ENCODE data around the gene TRAPPC8.

Gene TRAPPC8

DNA sequence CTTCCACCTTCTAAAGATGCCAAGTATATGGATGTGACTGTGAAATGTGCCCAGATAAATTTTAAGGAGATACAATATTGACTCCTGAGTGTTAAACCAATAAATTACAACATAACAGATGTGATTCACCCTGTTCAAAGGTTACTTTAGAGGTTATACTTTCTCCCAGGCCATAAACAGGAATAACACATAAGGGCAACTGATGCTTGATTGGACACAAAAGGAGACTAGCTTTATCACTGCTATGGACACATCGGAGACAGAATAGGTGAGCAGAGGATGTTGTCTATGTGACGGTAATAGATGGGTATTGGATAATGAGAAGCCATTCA is 150.4 kb downstream of the TRAPPC8 start:
- H3K4me1 ChIP-seq, result no peaks in the 10 kb centered on the region
- no peaks in the 10 kb centered on the region for H3K9me3 ChIP-seq (ENCODE audit: control insufficient read depth, low read length)
- no peak overlapping the region for H3K4me2 ChIP-seq (ENCODE audit: low read length)
- no peaks in the 10 kb centered on the region for H3K27me3 ChIP-seq (ENCODE audit: control insufficient read depth, insufficient read depth, low read length)
- TF ChIP-seq, protein P1, sequence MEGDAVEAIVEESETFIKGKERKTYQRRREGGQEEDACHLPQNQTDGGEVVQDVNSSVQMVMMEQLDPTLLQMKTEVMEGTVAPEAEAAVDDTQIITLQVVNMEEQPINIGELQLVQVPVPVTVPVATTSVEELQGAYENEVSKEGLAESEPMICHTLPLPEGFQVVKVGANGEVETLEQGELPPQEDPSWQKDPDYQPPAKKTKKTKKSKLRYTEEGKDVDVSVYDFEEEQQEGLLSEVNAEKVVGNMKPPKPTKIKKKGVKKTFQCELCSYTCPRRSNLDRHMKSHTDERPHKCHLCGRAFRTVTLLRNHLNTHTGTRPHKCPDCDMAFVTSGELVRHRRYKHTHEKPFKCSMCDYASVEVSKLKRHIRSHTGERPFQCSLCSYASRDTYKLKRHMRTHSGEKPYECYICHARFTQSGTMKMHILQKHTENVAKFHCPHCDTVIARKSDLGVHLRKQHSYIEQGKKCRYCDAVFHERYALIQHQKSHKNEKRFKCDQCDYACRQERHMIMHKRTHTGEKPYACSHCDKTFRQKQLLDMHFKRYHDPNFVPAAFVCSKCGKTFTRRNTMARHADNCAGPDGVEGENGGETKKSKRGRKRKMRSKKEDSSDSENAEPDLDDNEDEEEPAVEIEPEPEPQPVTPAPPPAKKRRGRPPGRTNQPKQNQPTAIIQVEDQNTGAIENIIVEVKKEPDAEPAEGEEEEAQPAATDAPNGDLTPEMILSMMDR (IDR thresholded peaks at IDR 0.05), result no peak
- H3K36me3 ChIP-seq (ENCODE audit: control insufficient read depth, insufficient read depth, low read length), result no peaks in the 10 kb centered on the region
- H3K9ac ChIP-seq, result no peak overlapping the region
- H3K79me2 ChIP-seq, result no peaks in the 10 kb centered on the region
- no peak overlapping the region for H2AFZ ChIP-seq
- no peak overlapping the region for H3K27ac ChIP-seq
- H3K4me3 ChIP-seq (ENCODE audit: low read depth, low read length), result no peak overlapping the region

- H3K27me3 ChIP-seq (ENCODE audit: control insufficient read depth, insufficient read depth, low read length), result no peaks in the 10 kb centered on the region
- H3K9me3 ChIP-seq (ENCODE audit: control insufficient read depth, low read length), result no peaks in the 10 kb centered on the region
- H3K4me3 ChIP-seq (ENCODE audit: low read depth, low read length), result no peak overlapping the region
- H3K27ac ChIP-seq, result no peak overlapping the region
- no peak overlapping the region for H3K4me2 ChIP-seq (ENCODE audit: low read length)
- no peaks in the 10 kb centered on the region for H3K4me1 ChIP-seq
- no peak overlapping the region for H3K9ac ChIP-seq
- TF ChIP-seq, protein P1 (IDR thresholded peaks at IDR 0.05), result no peak
- no peak overlapping the region for H2AFZ ChIP-seq
- H3K36me3 ChIP-seq (ENCODE audit: control insufficient read depth, insufficient read depth, low read length), result no peaks in the 10 kb centered on the region
- H3K79me2 ChIP-seq, result no peaks in the 10 kb centered on the region
These were observed 150.9 kb downstream of the TRAPPC8 start for GRCh38 chr18:31791817-31792579.

- no peaks in the 10 kb centered on the region for H3K79me2 ChIP-seq
- H3K27ac ChIP-seq, result no peak overlapping the region
- no peak overlapping the region for H2AFZ ChIP-seq
- TF ChIP-seq, protein P1 (IDR thresholded peaks at IDR 0.05), result no peak
- no peak overlapping the region for H3K9ac ChIP-seq
- H3K27me3 ChIP-seq (ENCODE audit: control insufficient read depth, insufficient read depth, low read length), result no peaks in the 10 kb centered on the region
- no peak overlapping the region for H3K4me2 ChIP-seq (ENCODE audit: low read length)
- H3K36me3 ChIP-seq (ENCODE audit: control insufficient read depth, insufficient read depth, low read length), result no peaks in the 10 kb centered on the region
- no peaks in the 10 kb centered on the region for H3K4me1 ChIP-seq
- no peaks in the 10 kb centered on the region for H3K9me3 ChIP-seq (ENCODE audit: control insufficient read depth, low read length)
- no peak overlapping the region for H3K4me3 ChIP-seq (ENCODE audit: low read depth, low read length)
These were observed 153.5 kb downstream of the TRAPPC8 start for GRCh38 chr18:31789409-31789808.

DNA sequence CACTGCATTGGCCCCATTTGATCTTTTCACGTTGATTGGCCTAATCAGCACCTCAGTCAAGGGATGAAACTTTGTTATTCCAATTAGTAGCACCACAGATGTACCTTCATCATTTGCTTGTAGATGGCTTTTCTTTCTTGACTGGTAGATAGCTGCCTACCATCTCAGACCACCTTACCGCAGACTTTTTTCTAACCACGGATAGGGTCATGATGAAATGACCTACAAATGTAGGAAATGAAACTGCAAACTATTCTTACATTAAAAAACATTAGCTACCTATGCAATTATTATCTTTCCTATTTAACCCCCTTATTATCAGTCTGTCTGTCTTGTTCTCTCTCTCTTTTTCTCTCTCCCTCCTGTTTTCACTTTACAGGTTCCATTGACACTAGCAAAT is 159.9 kb downstream of the TRAPPC8 start:
- Histone ChIP-seq H3K9me3 (ENCODE audit: control insufficient read depth, low read length) (peaks cover 2% of the 10 kb centered on the region), H3K36me3 (ENCODE audit: control insufficient read depth, insufficient read depth, low read length) (no peaks in the 10 kb centered on the region), H3K9ac (no peak overlapping the region), H3K27ac (no peak overlapping the region), H3K79me2 (no peaks in the 10 kb centered on the region), H3K4me1 (no peaks in the 10 kb centered on the region), H3K4me2 (ENCODE audit: low read length) (no peak overlapping the region), H2AFZ (no peak overlapping the region), H3K27me3 (ENCODE audit: control insufficient read depth, insufficient read depth, low read length) (no peaks in the 10 kb centered on the region), H3K4me3 (ENCODE audit: low read depth, low read length) (no peak overlapping the region)
- TF ChIP-seq, protein P1 (IDR thresholded peaks at IDR 0.05), result no peak
